ENCODE results near the gene PFKL.
"Not testable (repeated sequence)": the region's sequence is repeated elsewhere in the genome, so short reads cannot be mapped to it uniquely, and the experiment has no call there.

Gene PFKL

DNA sequence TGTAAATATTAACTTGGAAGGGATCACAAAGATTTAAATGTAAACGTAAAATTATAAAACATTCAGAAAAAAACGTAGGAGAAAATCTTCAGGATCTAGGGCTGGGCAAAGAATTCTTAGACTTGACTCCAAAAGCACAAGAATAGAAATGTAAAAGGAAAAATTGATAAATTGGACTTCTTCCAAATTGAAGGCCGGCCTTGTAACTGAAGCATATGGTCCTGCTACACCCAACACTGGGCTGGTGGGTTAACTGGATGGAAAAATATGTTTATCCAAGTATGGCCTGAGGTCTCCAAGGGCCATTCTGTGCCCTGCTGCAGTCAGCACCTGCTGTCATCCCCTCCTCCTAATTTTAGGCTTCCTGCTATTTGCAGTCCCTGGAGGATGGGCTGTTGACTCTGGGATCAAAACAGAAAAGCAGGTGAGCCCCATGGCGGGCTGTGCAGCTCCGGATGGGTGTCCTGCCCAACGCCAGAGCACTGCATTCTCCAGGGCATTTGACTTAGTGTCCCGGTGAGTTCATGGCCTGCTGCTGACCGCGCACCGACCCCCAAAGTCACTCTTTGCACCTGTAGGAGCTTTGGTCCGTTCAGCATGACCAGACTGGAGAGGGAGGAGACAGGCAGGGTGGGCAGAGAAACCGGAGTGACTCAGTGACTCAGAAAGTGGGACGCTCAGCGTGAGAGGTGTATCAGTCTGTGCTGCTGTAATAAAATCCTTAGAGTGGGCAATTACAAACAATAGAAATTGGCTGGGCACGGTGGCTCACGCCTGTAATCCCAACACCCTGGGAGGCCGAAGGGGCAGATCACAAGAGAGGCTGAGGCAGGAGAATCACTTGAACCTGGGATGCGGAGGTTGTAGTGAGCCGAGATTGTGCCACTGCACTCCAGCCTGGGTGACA, 20.2 kb upstream of the PFKL start:
- no peak for DNase-seq

GRCh38 chr21:44281801-44282200, 18.1 kb upstream of the PFKL start:
- no peak for DNase-seq

DNA sequence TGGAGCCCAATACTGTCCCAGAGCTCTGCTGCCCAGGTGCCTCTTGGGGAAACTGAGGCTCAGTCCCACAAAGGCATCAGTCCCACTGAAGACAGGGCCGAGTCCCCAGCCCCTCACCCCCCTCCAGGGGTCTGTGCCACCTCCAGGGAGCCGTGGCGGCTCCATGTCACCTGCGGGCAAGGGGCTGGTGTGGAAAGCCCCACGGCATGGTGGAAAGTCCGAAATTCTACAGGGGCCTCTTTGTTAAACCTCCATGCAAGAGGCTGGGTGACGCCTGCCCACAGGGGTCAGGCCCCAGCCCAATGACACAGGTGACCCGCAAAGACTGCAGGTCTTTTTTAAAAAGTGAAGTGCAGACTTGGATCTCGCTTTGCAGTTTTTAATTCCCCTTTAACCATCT, 17.5 kb upstream of the PFKL start:
- DNase-seq: no peak

DNA sequence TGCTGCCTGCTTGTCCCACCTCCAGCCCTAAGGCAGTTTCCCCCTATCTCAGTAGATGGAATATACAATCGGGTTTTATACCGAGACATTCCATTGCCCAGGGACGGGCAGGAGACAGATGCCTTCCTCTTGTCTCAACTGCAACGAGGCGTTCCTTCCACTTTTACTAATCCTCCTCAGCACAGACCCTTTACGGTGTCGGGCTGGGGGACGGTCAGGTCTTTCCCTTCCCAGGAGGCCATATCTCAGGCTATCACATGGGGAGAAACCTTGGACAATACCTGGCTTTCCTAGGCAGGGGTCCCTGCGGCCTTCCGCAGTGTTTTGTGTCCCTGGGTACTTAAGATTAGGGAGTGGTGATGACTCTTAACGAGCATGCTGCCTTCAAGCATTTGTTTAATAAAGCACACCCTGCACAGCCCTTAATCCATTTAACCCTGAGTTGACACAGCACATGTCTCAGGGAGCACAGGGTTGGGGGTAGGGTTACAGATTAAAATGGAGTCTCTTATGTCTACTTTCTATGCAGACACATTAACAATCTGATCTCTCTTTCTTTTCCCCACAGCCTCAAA, 16.6 kb upstream of the PFKL start:
- DNase-seq: not testable (repeated sequence)

GRCh38 chr21:44283948-44284347, 15.9 kb upstream of the PFKL start:
- DNase-seq: no peak

- DNase-seq: no peak
Observed at GRCh38 chr21:44285138-44285992, 14.5 kb upstream of the PFKL start, which contains the start of gene AIRE. TSS of gene AIRE (plus strand) at chr21:44285876. CDS start at chr21:44286007, 131 bp downstream.

DNA sequence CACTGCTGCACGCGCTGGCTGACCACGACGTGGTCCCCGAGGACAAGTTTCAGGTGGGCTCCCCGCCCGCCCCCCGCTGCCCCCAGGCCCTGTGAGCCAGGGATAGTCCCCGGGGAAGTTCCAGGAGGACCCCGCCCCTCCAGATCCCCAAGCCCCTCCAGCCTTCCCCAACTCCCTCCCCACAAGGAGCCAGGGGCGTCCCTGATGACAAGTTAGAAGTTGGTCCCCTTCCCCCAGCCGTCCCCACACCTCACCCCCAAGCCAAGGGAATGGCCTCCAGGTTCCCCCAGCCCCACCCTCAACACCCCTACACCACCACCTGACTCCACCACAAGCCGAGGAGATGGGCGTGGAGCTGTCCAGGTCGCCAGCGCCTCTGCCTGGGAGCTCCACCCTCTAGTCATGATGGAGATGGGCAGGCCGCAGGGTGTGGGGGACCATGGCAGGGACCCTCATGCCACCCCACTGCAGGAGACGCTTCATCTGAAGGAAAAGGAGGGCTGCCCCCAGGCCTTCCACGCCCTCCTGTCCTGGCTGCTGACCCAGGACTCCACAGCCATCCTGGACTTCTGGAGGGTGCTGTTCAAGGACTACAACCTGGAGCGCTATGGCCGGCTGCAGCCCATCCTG, 13.7 kb upstream of the PFKL start:
- no peak for DNase-seq

DNA sequence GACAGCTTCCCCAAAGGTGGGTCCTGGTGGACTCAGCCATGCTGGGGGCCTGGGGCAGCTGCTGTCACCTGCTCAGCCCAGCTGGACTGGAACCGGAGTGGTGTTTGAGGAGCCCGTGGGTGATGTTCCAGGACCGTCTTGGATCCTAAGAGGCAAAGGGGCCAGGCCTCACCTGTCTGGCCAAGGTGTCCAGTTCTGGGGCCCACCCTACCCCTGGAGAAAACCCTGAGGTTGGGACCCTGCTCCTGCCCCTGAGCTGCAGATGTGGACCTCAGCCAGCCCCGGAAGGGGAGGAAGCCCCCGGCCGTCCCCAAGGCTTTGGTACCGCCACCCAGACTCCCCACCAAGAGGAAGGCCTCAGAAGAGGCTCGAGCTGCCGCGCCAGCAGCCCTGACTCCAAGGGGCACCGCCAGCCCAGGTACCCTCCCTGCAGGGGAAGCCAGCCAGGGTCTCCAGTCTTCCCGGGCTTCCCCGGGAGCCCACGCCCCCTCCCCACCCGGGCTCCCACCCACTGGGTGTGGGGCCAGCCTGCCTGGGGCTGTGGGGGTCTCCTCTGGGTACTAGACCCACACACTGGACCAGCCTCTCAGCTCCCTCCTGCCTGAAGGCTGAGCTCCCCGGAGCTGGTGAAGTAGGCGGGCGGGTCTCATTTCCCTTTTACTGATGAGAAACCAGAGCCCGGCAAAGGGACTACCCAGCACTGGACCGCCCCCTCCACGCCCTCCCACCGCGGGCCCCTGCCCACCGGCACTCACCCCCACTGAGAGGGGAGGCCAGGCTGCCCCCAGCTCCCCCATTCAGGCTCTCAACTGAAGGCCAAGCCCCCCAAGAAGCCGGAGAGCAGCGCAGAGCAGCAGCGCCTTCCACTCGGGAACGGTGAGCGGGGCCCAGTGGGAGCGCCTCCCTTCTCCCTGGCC, 12.9 kb upstream of the PFKL start:
- no peak for DNase-seq

DNA sequence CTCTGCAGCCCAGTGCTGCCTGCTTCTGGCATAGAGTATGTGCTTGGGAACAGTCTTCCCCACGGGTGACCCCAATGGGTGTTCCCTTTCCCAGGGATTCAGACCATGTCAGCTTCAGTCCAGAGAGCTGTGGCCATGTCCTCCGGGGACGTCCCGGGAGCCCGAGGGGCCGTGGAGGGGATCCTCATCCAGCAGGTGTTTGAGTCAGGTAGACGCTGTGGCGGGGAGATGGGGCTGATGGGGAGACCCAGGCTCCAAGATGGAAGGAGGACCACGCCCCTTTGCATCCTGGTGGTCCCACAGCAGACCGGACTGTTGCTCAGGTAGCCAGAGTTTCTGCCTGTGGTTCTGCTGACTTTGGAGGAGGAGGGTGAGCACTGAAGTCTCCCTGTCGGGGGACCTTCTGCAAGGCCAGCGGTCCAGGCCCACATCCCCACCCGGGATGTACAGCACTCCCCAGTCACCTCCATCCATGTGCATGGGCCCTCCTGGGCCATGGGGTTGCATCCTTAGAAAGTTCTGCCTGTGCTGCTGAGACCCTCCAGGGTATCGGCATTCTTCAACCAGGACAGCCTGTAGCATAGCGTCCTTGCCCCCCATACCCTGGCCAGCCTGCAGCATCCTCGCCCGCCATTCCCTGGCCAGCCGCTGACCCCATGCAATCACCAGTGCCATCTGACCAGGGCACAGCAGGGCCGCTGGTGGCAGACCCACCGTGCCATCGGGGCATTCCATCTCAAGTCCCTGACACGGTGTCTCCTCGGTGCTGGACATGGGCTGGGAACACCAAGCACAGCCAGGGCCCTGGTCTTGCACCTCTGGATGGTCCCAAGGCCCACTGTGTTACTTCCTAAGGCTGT, 11.4 kb upstream of the PFKL start:
- no peak for DNase-seq

- DNase-seq: no peak
Observed at GRCh38 chr21:44289381-44290010, 10.4 kb upstream of the PFKL start.

GRCh38 chr21:44290327-44291077, 9.4 kb upstream of the PFKL start:
- DNase-seq: no peak

DNA sequence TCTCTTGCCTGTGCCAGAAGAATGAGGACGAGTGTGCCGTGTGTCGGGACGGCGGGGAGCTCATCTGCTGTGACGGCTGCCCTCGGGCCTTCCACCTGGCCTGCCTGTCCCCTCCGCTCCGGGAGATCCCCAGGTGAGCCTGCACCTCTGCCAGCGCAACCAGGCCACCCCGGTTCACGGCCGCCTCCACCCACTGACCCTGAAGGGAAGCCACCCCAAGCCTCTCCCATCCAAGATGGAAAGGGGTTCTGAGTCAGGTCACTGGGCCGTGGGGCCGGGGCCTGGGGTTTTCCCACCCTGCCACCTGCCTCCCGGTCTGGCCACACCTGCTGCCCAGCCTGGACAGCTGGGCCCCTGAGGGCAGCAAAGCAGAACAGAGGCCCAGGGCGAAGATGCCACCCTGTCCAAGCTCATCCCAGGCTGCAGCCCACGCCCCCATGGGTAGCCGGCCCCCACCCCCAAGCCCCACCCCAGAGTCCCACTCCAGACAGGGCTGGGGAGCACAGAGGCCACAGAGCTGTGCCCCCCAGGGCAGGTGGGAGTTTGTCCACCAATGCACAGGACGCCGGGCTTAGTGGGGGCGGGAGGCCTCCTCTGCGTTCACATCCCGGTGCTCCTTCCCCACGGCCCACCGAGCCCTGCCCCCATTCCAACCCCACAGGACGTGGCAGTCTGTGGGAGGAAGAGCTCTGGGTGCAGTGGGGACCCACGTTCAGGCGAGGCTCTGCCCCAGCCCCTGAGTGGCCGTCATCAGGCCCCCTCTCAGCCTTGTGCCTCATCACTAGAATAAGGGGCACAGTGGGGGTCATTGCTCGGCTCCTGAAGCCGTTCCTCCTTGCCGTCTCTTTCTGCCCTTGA, 8.5 kb upstream of the PFKL start:
- DNase-seq: no peak

DNA sequence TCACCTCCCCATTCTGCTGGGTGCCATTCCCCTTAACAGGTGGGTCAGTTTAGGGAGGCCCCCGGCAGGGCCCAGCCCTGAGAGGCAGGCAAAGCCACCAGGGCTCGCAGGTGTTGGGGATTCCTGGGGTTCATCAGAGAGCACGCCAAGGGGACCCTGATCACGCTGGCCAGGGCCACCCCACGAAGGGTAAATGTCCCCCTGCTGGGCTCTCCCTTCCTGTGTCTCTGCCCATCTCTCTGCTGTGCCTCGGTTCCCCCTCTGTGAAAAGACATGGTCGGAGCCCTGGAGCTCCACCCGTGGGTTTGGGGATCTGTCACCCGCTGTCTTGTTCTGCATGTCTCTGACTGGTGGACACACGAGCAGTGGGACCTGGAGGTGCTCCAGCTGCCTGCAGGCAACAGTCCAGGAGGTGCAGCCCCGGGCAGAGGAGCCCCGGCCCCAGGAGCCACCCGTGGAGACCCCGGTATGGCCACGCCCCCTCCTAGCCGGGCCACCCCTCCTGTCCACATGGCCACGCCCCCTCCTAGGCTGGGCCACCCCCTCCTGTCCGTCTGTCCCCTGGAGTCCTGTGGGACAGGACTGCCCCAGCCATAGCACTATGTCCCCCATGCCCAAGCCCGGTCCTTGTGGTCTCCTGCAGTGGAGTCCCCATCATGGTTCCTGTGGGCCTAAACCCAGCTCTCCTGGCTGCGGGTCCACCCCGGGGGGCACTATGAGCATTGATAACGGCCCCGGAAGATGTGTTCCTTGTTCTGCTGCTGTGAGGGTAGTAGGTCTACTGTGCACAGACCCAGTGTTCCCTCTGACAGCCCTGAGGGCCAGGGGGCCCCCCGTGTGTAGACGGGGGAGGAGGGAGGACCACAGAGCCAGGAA, 7.7 kb upstream of the PFKL start:
- no peak for DNase-seq

- no peak for DNase-seq
Observed at GRCh38 chr21:44292812-44293195, 7.0 kb upstream of the PFKL start.

DNA sequence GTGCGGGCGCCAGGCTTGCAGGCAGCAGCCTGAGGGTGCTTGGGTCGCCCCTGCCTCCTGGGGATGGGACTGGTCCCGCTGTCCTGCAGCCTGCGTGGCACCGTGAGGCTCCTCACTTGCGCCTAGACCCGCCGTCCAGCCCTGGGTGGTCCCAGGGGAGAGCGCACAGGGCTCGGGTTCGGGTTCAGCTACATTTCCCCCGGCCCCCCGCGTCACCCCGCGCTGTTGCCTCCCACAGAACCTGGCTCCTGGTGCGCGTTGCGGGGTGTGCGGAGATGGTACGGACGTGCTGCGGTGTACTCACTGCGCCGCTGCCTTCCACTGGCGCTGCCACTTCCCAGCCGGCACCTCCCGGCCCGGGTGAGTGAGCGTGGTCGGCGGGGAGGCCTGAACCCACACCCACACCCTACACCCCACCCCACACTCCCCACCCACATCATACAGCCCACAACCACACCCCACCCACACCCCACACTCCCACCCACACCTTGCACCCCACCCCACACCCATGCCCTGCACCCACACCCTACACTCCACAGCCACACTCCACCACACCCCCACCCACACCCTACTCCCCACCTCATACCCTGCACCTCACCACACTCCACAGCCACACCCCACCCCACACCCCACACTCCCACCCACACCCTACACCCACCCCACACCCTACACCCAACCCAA, 6.2 kb upstream of the PFKL start:
- DNase-seq: no peak

DNA sequence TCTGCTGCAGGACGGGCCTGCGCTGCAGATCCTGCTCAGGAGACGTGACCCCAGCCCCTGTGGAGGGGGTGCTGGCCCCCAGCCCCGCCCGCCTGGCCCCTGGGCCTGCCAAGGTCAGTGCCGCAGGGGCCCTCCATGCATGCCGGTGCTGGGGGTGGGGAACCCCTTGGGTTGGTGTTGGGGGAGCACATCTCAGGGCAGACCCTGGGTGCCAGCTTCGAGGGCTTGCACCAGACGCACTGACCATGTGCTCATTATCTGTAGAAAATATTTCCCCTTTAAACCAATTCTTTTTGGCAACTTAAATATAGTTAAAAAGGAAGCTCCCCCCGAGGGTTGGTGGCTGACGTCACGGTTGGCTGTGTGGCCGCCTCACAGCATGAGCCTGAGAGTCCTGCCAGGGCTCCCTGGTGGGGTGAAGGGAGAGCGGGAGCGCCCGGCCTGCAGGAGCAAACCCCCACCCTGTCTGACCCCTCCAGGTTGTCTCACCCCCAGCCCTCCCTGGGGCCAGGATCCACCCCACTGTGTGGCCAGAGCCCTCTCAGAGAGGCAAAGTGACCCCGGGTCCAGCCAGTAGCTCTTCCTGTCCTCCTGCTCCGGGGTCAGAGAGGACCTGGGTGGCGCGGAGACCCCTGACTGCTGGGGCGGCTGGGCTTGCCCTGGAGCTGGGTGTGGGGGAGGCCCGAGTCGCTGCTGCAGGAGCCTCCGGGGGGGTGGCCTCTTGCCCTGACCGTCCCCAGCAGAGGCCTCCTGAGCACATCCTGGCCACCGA, 5.3 kb upstream of the PFKL start:
- no peak for DNase-seq

All from RPMI8226 (cell line).